T47D (cell line): ENCODE data around the gene GASK1A.

Source experiments
- DNase-seq, 2 experiments: peaks; one replicate each; pipeline versions ENCODE4 v3.0.0 to v3.0.0-alpha.2; 2011 to 2012; ENCODE audit warnings: low read depth in 1 of 2, low spot score in 1 of 2
- JUND ChIP-seq: IDR thresholded peaks from 2 replicates; pipeline ENCODE4 v1.6.1; 2012; ENCODE audit warnings: low read depth
- in situ Hi-C: cut with HindIII; loops from 2 replicates; pipeline ENCODE4 v1.10.0; 2016; ENCODE audit warnings: low sequenced_read_pairs, low pct_unique_long_range_greater_than_20kb

GASK1A gene

DNA sequence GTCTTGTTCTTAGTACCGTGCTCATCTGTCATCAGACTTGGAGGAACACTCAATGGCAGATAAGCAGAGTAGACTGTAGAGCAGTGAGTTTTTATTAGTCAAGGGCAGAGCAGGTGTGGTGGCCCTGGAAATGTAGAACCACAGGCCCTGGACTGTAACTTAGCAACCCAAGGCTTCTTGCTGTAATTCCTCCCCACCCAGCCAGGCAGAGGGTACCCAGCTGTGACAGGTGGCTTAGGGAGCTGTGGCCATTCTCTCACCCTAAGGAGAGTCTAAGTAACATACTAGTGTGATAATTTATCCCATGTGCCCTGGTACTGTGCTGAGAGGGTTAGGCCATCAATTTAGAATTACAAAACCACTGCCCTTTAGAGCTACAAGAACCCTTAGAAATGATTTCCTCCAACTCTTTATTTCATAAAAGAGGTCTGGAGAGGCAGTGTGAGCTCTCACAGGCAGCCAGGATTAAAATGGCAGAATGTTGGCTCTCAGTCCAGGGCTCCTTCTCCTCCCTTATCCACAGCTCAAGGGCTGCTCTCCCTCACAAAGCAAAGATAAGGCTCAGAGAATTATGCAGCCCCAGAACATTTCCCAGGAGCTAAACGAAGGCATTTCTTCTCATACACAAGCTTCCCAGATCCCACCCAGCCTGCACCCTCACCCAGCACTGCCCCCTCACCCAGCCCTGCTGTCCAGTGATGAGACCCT is 123.8 kb downstream of the GASK1A start:
- in situ Hi-C loops, result no loop called here
- DNase-seq, result no peak

DNA sequence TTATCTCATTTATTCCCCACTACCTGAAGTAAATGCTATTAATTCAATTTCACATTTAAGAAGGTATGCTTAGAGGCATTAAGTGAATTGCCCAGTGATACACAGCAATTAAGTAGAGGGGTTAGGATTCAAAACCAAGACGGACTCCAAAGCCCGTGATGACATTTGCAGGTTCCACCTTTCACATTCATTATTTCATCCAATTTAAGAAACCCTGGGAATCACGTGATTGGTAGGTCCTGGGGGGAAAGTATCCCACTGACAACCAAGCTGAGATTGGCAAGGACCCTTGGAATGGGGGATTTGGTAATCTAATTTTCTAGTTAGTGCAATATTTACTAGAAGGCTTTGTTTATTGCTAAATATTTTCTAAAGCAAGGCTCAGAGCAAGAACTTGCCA is 124.9 kb downstream of the GASK1A start:
- no peak for TF ChIP-seq JUND
- in situ Hi-C loops, result no loop called here
- no peak for DNase-seq

More for the DNA sequence above, 123.8 kb downstream of the GASK1A start:
- TF ChIP-seq JUND, result no peak

DNA sequence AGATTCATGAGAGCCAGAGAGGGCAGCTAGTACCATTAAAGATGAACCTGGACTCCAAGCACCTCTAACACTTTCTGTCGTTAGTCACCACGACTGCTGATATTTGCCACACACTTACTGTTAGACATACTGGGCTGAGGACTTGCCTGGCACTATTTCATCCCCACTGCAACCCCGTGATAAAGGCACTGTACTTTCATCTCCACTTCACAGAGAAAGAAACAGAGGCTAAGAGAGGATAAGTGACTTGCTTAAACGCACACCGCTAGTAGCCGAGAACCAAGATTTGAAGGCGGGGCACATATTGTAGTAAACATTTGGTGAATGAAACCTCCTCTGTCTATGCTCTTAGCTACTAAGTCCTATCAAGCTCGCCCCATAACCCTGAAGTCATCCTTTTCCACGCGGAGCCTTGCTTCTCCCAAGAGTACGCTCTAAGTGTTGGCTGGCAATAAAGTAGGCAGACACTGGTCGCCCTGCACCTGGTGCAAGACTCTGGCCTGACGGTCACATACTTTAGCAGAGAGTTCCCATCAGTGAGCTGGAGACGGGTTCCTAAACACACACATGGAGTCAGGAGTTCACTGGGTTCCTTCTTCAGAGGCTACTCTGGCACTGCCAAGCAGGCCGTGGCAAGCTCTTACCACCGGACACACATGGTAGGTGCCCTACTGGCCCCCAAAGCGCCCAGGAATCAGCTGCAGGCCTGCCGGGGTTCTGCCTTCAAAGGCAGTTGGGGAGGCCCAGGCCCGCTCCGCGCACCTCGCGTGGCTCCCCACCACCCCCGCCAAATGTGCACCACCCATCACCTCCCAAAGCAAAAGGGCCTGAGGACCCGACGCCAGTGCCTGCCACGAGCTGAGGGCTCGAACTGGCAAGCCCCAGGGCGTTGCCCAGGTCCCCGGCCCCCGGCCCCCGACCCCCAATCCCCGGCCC is 125.8 kb downstream of the GASK1A start:
- no peak for TF ChIP-seq JUND
- in situ Hi-C loops, result no loop called here
- DNase-seq, result peak; percentile 26 to 38

DNA sequence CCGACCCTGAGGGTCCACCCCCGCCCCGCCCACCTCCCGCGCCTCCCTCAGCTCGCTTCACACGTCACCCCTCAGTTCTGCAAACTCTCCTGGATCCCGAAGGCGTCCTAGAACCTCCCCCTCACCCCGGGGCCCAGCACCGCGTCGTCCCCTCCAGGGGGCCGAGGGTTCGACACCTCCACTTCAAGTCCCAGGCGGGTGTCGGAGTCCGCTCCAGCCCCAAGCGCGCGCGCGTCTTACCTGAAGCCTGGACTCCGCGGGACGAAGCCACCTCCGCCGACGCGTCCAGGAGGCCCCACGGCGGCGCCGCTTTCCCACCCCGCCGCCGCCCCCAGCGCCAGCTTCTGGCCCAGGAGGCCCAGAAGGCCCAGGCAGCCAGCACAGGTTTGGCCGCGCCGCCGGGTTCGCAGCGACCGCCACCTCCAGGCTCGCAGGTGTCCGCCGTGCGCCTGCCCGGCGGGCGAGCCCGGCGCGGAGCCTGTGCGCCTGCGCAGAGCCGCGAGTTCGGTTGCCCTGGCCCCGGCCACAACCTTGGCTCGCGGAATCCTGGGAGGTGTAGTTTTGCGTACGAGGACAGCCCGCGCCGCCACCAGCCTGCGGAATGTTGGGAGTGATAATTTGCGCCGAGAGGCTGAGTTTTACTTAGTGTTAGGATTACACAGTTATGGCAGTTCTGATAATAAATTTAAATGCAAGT is 126.6 kb downstream of the GASK1A start, which contains the start of gene POMGNT2:
Gene POMGNT2 (minus strand): TSS at position 484 of the 697 bp plus-strand sequence. CDS start 24,648 bp downstream, outside the sequence.
- TF ChIP-seq JUND, result no peak
- peak; percentile 94 to 98 for DNase-seq
- in situ Hi-C loops, result no loop called here

DNA sequence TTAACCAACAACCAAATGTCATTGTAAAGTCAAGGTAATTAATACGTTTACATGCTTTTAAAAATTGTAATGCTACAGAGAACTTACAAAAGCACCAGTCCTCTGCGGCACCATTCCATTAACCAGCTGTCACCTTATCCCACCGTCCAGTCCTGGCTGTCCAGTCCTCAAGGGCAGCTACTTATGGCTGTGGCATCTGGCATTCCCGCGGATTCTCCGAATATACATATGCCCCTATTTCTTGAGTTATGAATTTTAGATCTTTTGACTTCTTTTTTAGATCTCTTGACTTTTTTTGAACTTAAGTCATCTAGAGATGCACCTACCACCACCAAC is 127.2 kb downstream of the GASK1A start:
- TF ChIP-seq JUND, result no peak
- no peak for DNase-seq
- in situ Hi-C loops, result no loop called here
